Suprapubic skin (tissue), 4 donors: ENCODE data around the gene TRAF3IP1. TPM values are rescaled to one million over a fixed set of nuclear protein-coding genes. Genes with fewer than 3 reads are reported as not detected.
"Not testable (repeated sequence)": the region's sequence is repeated elsewhere in the genome, so short reads cannot be mapped to it uniquely, and the experiment has no call there.

Source experiments
- DNase-seq, 2 donors: peaks; one replicate each; pipeline ENCODE4 v3.0.0-alpha.2; 2019; ENCODE audit warnings: low spot score in 2 of 2
- H3K27ac ChIP-seq: fragments of 200-600 bp; sonication (generic); one replicate; pipeline ENCODE4 v1.5.1; 2019
- H3K27me3 ChIP-seq: fragments of 200-600 bp; sonication (generic); one replicate; pipeline ENCODE4 v1.5.1; 2019
- H3K36me3 ChIP-seq: fragments of 200-600 bp; sonication (generic); one replicate; pipeline ENCODE4 v1.5.1; 2019
- H3K4me1 ChIP-seq: fragments of 200-600 bp; sonication (generic); one replicate; pipeline ENCODE4 v1.5.1; 2019
- H3K4me3 ChIP-seq: fragments of 200-600 bp; sonication (generic); one replicate; pipeline ENCODE4 v1.5.1; 2019; ENCODE audit warnings: mild to moderate bottlenecking
- H3K9me3 ChIP-seq: fragments of 200-600 bp; sonication (generic); one replicate; pipeline ENCODE4 v1.5.1; 2019
- EP300 ChIP-seq: sonication (generic); formaldehyde crosslinking; IDR thresholded peaks from one replicate; pipeline ENCODE4 v1.6.1; 2017; ENCODE audit warnings: antibody characterized with exemption
- POLR2A ChIP-seq, 2 donors: fragments of 450-650 bp; IDR thresholded peaks; one replicate each; pipeline ENCODE4 v1.6.1; 2017; ENCODE audit warnings: antibody characterized with exemption in 2 of 2, mild to moderate bottlenecking in 2 of 2, moderate library complexity in 2 of 2
- POLR2AphosphoS5 ChIP-seq, 3 donors: sonication (generic); formaldehyde crosslinking; IDR thresholded peaks; one replicate each; pipeline ENCODE4 v1.6.1; 2017; ENCODE audit warnings: antibody characterized with exemption in 3 of 3
- WGBS: methylation state at CpG from one replicate; pipeline ENCODE4 v1.1.5; 2018; 5-methylcytosine and 5-hydroxymethylcytosine counted together
- total RNA-seq, 4 donors: library from RNA; depleted of rRNA; stranded (reverse); fragments of >200 nt; gene quantifications; one replicate each; pipeline ENCODE4 v1.1.0, GENCODE V29; 2016
- TF ChIP-seq, protein P1 (sequence below), 2 donors: fragments of 200-600 bp in 1 of 2; fragments of 450-650 bp in 1 of 2; sonication (generic) in 1 of 2; IDR thresholded peaks; one replicate each; pipeline ENCODE4 v1.5.1; 2016 to 2019; ENCODE audit warnings: antibody characterized with exemption in 2 of 2, mild to moderate bottlenecking in 1 of 2, moderate library complexity in 1 of 2

TRAF3IP1 gene
- total RNA-seq, 4 donors from 2014 or later = 10.2 to 15.4 (median 10.6) TPM

DNA sequence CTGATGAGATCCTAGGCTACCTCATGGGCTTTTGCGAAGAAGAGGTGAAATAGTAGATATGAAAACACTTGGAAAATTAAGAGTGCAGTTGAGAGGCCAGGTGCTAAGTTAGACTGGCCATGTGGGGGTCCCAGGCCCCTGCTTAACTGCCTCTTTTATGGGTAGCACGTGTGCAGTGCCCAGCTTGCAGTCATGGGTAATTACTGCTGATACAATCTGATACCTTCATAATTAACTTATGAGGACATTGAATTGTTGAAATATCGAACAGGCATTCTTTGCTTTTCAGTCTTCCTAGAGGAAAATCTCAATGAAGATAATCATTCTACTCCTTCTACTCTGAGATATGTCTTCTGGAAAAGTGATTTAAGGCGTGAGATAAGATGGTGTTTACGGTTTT, 11.6 kb downstream of the TRAF3IP1 start:
- WGBS = 93% methylated on average over 5 of the region's 5 CpGs
- Histone ChIP-seq H3K27ac (no peak overlapping the region), H3K27me3 (no peaks in the 10 kb centered on the region), H3K4me1 (no peaks in the 10 kb centered on the region), H3K36me3 (peaks cover 46% of the 10 kb centered on the region), H3K9me3 (no peaks in the 10 kb centered on the region), H3K4me3 (no peak overlapping the region)
- TF ChIP-seq, protein P1, sequence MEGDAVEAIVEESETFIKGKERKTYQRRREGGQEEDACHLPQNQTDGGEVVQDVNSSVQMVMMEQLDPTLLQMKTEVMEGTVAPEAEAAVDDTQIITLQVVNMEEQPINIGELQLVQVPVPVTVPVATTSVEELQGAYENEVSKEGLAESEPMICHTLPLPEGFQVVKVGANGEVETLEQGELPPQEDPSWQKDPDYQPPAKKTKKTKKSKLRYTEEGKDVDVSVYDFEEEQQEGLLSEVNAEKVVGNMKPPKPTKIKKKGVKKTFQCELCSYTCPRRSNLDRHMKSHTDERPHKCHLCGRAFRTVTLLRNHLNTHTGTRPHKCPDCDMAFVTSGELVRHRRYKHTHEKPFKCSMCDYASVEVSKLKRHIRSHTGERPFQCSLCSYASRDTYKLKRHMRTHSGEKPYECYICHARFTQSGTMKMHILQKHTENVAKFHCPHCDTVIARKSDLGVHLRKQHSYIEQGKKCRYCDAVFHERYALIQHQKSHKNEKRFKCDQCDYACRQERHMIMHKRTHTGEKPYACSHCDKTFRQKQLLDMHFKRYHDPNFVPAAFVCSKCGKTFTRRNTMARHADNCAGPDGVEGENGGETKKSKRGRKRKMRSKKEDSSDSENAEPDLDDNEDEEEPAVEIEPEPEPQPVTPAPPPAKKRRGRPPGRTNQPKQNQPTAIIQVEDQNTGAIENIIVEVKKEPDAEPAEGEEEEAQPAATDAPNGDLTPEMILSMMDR (IDR thresholded peaks at IDR 0.05) = no peak
- no peak for TF ChIP-seq POLR2AphosphoS5 (IDR thresholded peaks at IDR 0.05)
- no peak for TF ChIP-seq EP300
- no peak for TF ChIP-seq POLR2A (IDR thresholded peaks at IDR 0.05)
- DNase-seq = no peak

DNA sequence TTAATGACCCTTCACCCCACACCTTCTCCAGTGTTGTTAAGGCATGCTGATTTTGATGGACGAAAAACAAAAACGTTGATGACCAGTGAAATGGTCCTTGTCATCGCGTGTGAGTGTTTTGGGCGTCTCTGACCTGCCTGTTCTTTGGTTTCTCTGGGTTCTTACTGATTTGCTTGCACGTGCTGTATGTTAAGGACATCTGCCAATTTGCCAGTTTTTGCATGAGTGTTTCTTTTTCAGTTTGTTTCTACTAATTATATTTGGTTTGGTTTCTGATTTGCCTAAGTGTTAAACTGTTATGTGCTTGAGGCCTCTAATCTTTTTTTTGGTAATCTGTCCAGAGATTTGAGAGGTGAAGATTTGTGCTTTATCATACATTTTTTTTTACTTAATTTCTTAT, 14.6 kb downstream of the TRAF3IP1 start:
- TF ChIP-seq, protein P1 (IDR thresholded peaks at IDR 0.05) = no peak
- no peak for TF ChIP-seq POLR2AphosphoS5 (IDR thresholded peaks at IDR 0.05)
- no peak for TF ChIP-seq POLR2A (IDR thresholded peaks at IDR 0.05)
- TF ChIP-seq EP300 = no peak
- WGBS = 86% methylated on average over 6 of the region's 6 CpGs

DNA sequence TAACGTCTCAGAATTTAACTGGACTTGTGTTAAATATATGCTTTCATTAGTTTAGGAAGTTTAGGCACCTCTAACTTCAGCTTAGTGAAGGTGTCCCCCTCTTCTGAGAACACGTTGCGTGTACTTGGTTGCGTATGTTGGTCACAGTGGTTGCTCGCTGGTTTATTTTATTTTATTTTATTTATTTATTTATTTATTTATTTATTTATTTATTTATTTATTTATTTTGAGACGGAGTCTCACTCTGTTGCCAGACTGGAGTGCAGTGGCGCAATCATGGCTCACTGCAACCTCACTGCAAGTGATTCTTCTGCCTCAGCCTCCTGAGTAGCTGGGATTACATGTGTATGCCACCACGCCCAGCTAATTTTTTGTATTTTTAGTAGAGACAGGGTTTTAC, 15.3 kb downstream of the TRAF3IP1 start:
- not testable (repeated sequence) for H3K4me1 ChIP-seq, H3K27ac ChIP-seq, DNase-seq, H3K27me3 ChIP-seq, H3K4me3 ChIP-seq, H3K9me3 ChIP-seq
- 97% methylated on average over 8 of the region's 8 CpGs for WGBS
- H3K36me3 ChIP-seq = peaks cover 30% of the 10 kb centered on the region

More for the DNA sequence above, 14.6 kb downstream of the TRAF3IP1 start:
- H3K27ac ChIP-seq = no peak overlapping the region
- no peaks in the 10 kb centered on the region for H3K27me3 ChIP-seq
- no peak overlapping the region for H3K4me3 ChIP-seq
- H3K4me1 ChIP-seq = no peaks in the 10 kb centered on the region
- H3K36me3 ChIP-seq = peaks cover 37% of the 10 kb centered on the region
- H3K9me3 ChIP-seq = no peaks in the 10 kb centered on the region
- no peak for DNase-seq

DNA sequence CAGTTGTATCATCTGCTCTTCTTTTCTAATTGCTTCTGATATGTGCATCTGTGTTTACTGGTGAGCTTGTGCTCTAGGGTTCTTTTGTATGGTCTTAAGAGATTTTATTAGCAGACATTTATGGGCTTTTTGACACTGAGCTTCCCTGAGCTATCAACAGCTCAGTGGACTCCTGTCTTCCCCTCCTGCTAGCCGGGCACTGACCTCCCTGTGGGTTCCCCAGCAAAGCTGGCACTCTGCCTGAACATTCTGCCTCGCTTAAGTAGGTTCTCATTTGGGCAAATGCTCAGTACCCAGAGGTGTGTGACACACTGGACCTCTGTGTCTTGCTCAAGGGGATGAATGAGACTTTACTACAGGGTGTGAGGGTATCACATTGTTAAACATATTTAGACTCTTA, 15.8 kb downstream of the TRAF3IP1 start:
- Histone ChIP-seq H3K36me3 (peaks cover 28% of the 10 kb centered on the region), H3K27ac (no peak overlapping the region), H3K9me3 (no peaks in the 10 kb centered on the region), H3K4me3 (no peak overlapping the region), H3K4me1 (no peaks in the 10 kb centered on the region), H3K27me3 (no peaks in the 10 kb centered on the region)
- 88% methylated on average over 2 of the region's 2 CpGs for WGBS
- no peak for DNase-seq
- TF ChIP-seq, protein P1 (IDR thresholded peaks at IDR 0.05) = no peak
- no peak for TF ChIP-seq POLR2A (IDR thresholded peaks at IDR 0.05)
- no peak for TF ChIP-seq EP300
- TF ChIP-seq POLR2AphosphoS5 (IDR thresholded peaks at IDR 0.05) = no peak

DNA sequence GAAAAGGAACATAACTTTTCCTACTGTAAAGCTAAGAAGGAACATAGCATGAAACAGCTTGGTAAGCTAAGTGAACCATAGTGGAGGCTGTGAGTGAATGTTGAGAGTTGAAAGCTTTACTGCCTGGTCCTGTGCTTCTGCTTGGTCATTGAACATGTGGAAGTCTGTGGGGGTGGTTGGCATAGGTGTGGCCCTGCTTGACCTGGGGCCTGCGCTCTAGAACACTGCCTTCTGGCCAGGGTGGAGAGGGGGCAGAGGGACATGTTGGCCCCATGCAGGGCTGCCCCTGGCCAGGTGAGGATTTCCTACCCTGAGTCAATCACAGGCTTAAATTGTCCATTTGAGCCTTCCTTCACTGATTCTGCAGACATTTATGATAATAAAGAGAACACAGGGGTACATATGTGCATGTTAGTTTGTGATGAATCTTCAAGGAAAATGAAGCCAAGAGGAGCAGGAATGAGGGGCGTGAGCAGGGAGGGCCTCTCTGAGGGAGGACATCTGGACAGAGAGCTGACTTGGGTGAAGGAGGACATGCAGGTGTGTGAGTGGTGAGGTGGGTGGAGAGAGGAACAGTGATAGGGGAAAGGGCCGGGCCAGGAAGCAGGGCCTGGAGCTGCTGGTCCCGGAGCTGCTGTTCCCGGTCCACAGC, 16.6 kb downstream of the TRAF3IP1 start:
- TF ChIP-seq POLR2A (IDR thresholded peaks at IDR 0.05) = no peak
- TF ChIP-seq, protein P1 (IDR thresholded peaks at IDR 0.05) = no peak
- H3K36me3 ChIP-seq = peaks cover 23% of the 10 kb centered on the region
- no peak overlapping the region for H3K4me3 ChIP-seq
- H3K27me3 ChIP-seq = no peaks in the 10 kb centered on the region
- H3K27ac ChIP-seq = no peak overlapping the region
- H3K9me3 ChIP-seq = no peaks in the 10 kb centered on the region
- H3K4me1 ChIP-seq = no peaks in the 10 kb centered on the region
- no peak for DNase-seq
- WGBS = 91% methylated on average over 5 of the region's 5 CpGs

DNA sequence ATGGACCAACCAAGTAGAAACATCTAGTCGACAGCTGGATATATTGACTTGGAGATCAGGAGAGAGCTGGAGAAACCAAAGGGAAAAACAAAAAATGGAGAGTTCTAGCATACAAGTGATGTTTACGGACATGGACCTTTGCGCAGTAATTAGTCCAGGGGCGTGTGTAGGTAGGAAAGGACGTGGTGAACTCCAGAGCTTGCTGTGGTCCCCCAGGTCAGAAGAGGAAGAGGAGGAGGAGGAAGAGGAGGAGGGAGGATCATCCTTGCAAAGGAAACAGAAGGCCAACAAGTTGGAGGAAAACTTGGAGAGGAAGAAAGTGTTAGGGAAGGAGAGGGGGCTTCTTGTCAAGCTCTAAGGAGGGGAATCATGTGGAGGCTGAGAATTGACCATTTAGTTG, 17.5 kb downstream of the TRAF3IP1 start:
- H3K36me3 ChIP-seq = peaks cover 23% of the 10 kb centered on the region
- H3K27me3 ChIP-seq = no peaks in the 10 kb centered on the region
- 90% methylated on average over 5 of the region's 5 CpGs for WGBS
- no peak overlapping the region for H3K27ac ChIP-seq
- DNase-seq = no peak
- H3K4me1 ChIP-seq = no peaks in the 10 kb centered on the region
- no peak overlapping the region for H3K4me3 ChIP-seq
- TF ChIP-seq, protein P1 (IDR thresholded peaks at IDR 0.05) = no peak
- TF ChIP-seq EP300 (no peak), POLR2AphosphoS5 (IDR thresholded peaks at IDR 0.05) (no peak), POLR2A (IDR thresholded peaks at IDR 0.05) (no peak)
- H3K9me3 ChIP-seq = no peaks in the 10 kb centered on the region
